K562 treated with DMSO at 1 percent for 48 hours (cell line): Measurements from ENCODE around the gene USF3. TPM values are rescaled to one million over a fixed set of nuclear protein-coding genes. Genes with fewer than 3 reads are reported as not detected.

Experiments used
- total RNA-seq: library from RNA; unstranded; fragments of 300-600 nt; gene quantifications from 2 replicates; pipeline ENCODE4 v1.2.3, GENCODE V29; 2022; ENCODE audit warnings: low replicate concordance; ENCODE audit errors: extremely low read depth

The USF3 gene
- not detected in 2 replicates for total RNA-seq

GRCh38 chr3:113695786-113696645 is at the start of gene USF3:
Gene USF3, minus strand, starts transcription at chr3:113696642. Its CDS starts 21,764 bp downstream, at chr3:113674878.

DNA sequence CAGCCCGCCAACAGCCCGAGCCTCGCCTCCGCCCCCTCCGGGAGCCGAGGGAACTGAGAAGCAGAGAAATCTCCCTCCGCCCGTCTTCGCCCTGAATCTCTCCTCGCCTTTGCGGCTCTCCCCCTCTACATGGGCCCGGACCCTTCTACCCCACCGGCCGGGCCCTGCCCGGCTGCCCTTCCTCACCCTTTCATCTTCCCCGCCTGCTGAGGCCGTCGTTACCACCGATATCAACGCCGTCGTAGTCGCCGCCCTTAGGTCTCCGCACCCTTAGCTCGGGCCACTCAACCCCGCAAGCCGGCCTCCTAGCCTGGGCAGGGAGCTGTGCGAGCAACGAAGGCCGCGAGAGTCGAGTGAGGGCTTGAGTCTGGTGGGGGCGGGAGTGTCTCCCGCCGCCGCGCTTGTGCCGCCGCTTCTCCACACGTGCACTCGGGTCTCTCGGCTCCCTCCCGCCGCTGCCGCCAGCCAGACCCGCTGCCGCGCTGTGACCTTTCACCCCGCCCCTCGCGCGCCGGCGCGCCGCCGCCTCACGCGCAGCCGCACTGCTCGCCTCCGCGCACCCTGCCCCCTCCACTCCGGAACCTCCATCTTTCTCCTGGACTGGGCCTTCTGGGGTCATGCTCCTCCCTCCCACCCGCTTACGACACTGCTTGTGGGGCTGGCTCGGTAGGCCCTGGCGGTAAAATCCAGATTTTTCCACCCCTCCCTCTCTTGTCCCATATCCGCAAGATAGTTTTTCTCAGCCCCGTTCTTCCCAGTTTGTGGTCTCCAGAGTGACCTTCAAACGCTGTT is 49.5 kb upstream of the USF3 start, which contains the start of gene NAA50:
TSS of gene NAA50 (minus strand) at position 494 of the 792 bp plus-strand sequence. CDS start at position 194, 300 bp downstream.

Other genes with a start within 250 kb of the USF3 start
- not detected in 2 replicates for gene SPICE1, start 181.5 kb downstream of the USF3 start, total RNA-seq
- not detected in 2 replicates for gene SIDT1, start 164.1 kb downstream of the USF3 start, total RNA-seq
- not detected in 2 replicates for gene NAA50, start 49.6 kb upstream of the USF3 start, total RNA-seq
- not detected in 2 replicates for gene ATP6V1A, start 50.4 kb upstream of the USF3 start, total RNA-seq
- not detected in 2 replicates for gene GRAMD1C, start 142.1 kb upstream of the USF3 start, total RNA-seq